ENCODE results near the gene TFEB. TPM values are rescaled to one million over a fixed set of nuclear protein-coding genes. Genes with fewer than 3 reads are reported as not detected.

The TFEB gene
- total and polyA plus RNA-seq, 10 of the 15 experiments (the other 5 are each of a cell fraction or from before 2014, with no cell fraction given), result 0.84 to 108 (median 60.8) TPM

DNA sequence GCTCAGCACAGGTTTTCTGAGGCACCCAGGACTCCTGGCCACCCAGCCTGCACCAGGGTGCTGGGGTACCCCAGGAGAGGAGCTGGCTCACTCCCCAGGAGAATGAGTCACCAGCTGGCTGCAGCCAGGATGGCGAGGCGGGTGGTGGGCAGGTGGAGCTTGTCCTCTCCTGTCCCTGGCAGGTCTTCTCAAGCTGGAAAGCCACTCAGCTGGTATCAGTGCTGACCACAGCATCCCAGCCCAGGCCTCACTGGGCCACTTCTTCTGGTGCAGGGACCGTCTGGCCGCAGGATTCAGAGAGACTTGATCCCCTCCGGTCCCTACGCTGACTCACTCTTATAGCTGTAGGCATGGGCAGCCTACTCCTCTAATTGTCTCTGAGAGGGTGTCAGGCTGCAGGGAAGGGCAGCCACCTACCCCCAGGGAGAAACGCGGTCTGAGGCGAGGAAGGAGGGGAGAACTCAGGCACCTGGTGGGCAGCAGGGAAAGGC lies 22.2 kb downstream of the TFEB start (continued):
- no peak for TF ChIP-seq NRF1 (conservative IDR thresholded peaks at IDR 0.05; ENCODE audit: low read depth, low read length)

DNA sequence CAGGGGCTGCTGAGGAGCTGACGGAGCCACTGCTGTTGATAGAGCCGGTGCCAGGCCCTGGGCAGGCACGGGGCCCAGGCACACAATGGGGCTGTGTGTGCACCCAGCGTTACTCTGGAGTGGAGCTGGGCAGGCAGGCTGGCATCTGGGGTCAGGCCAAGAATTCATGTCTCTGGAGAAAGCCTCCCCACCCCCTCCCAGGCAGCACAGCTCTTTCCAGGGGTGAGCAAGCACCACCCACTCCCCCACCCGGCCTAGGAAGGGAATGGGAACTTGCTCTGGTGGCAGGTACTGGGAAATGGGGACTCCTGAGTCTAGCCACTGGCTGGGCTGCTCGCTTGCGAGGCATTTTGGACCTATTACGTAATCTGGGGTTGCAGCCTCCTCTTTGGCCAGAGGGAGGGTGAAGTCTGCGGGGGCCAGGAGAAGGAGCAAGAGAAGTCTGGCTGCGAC lies 22.7 kb downstream of the TFEB start:
- Histone ChIP-seq H3K79me2 (ENCODE audit: control insufficient read depth, insufficient read depth, low read length) (peaks cover 88% of the 10 kb centered on the region), H3K4me2 (ENCODE audit: control insufficient read depth, insufficient read depth) (peak overlapping the region; percentile 76; the same call in 1 of the 2 replicates), H3K27ac (ENCODE audit: control insufficient read depth, insufficient read depth) (peak overlapping the region; percentile 84), H3K9ac (ENCODE audit: control insufficient read depth, insufficient read depth, low read length) (no peak overlapping the region; the same call in 1 of the 2 replicates), H3K4me3 (no peak overlapping the region), H3K27me3 (replicated peaks in 1 of 2; ENCODE audit: control insufficient read depth in 2 of 2, insufficient read depth in 2 of 2, low read length in 1 of 2) (no peaks in the 10 kb centered on the region), H3K4me1 (ENCODE audit: control insufficient read depth, insufficient read depth, low read length) (peaks cover 63% of the 10 kb centered on the region), H4K20me1 (ENCODE audit: control insufficient read depth, insufficient read depth) (no peaks in the 10 kb centered on the region), H3K36me3 (ENCODE audit: control insufficient read depth in 2 of 2, insufficient read depth in 2 of 2, low read length in 1 of 2) (peaks cover 10 to 19% of the 10 kb centered on the region in 2 experiments), H3K9me3 (replicated peaks; ENCODE audit: control insufficient read depth, insufficient read depth, low read length) (no peaks in the 10 kb centered on the region), H2AFZ (ENCODE audit: control insufficient read depth, low read depth, low read length) (no peak overlapping the region)
- WGBS (ENCODE audit: insufficient coverage, insufficient replicate concordance, low lambda C conversion rate, missing lambda C conversion rate), result 64% methylated on average over 9 of the region's 10 CpGs
- in situ Hi-C loops (cut with MboI), result no loop called here
- CTCF ChIA-PET, result interaction anchor here (0.9 to 5.7 kb wide), 5 partner anchors 8 to 74 kb away, joined by 4 to 42 read pairs (median 8); partner anchors contain the start of gene TFEB
- intact Hi-C loops (cut with micrococcal nuclease; ENCODE audit: unreplicated experiment), result no loop called here
- POLR2A ChIA-PET, result interaction anchor here (1.9 to 13.0 kb wide), 2 partner anchors 8 to 19 kb away, joined by 13 to 293 read pairs; partner anchors contain the start of gene TFEB
- ATAC-seq, result no peak
- no peak for DNase-seq (ENCODE audit: low read depth, low spot score)
- RAD21 ChIA-PET (ENCODE audit: unreplicated experiment), result interaction anchor here (3.8 to 14.4 kb wide), 3 partner anchors 6 to 18 kb away, joined by 17 to 300 read pairs (median 185); no protein-coding TSS in a partner anchor
- TF ChIP-seq BRCA1 (IDR thresholded peaks at IDR 0.05; ENCODE audit: low read depth, low read length) (no peak), POLR2A (IDR thresholded peaks at IDR 0.05; ENCODE audit: low read depth, low read length) (peak; percentile 7; the same call in 1 of the 2 replicates)
- FAIRE-seq, result no peak
- SMC1A ChIA-PET (ENCODE audit: uncharacterized antibody, unreplicated experiment), result interaction anchor here (1.6 to 1.9 kb wide), 3 partner anchors 10 to 28 kb away, joined by 3 to 22 read pairs (median 9); no protein-coding TSS in a partner anchor
- BruUV-seq (replicated peaks), result no TSS peak

DNA sequence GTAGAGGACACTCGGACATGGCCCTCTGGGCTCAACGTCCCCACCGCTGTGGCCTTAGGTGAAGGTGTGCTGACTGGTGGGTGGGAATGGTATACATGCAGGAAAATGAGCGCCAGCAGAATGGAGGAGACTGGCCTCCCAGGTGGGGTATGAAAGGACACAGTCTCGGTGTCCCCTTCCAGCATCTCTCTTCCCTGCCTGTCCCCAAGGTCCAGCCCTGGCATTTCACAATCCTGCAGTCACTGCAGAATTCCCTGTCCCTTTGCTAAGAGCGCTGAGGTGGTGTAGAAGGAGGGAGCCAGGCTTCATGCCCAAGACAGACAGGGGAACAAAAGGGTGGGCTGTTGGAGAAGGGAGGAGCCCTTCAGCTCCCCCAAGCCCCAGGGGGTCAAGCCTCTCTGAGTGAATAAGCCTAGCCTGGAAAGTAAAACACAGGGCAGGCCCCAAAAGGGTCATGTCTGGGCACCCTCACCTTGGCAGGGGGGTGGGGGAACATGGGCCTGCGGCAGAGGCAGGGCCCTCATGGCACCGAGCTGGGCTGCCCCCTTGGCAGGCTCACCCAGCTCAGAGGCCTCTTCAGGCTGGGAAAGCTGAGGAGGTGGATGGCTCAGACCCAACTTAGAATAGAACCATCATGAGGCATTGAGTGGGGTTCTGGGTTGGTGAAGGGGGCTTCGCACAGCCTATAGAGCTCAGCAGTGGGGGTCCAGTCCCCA lies 23.9 kb downstream of the TFEB start:
- Histone ChIP-seq H3K9ac (ENCODE audit: control insufficient read depth, insufficient read depth, low read length) (no peak overlapping the region), H3K36me3 (ENCODE audit: control insufficient read depth in 2 of 2, insufficient read depth in 2 of 2, low read length in 1 of 2) (peaks cover 10 to 18% of the 10 kb centered on the region in 2 experiments), H4K20me1 (ENCODE audit: control insufficient read depth, insufficient read depth) (no peaks in the 10 kb centered on the region), H3K4me1 (ENCODE audit: control insufficient read depth, insufficient read depth, low read length) (peaks cover 63% of the 10 kb centered on the region), H3K4me3 (no peak overlapping the region), H3K79me2 (ENCODE audit: control insufficient read depth, insufficient read depth, low read length) (peaks cover 88% of the 10 kb centered on the region), H3K4me2 (ENCODE audit: control insufficient read depth, insufficient read depth) (no peak overlapping the region), H3K27me3 (replicated peaks in 1 of 2; ENCODE audit: control insufficient read depth in 2 of 2, insufficient read depth in 2 of 2, low read length in 1 of 2) (no peaks in the 10 kb centered on the region), H3K27ac (ENCODE audit: control insufficient read depth, insufficient read depth) (no peak overlapping the region), H2AFZ (ENCODE audit: control insufficient read depth, low read depth, low read length) (no peak overlapping the region), H3K9me3 (replicated peaks; ENCODE audit: control insufficient read depth, insufficient read depth, low read length) (no peaks in the 10 kb centered on the region)
- FAIRE-seq (no peak), DNase-seq (ENCODE audit: low read depth, low spot score) (no peak), ATAC-seq (no peak)
- no TSS peak for BruUV-seq (replicated peaks)
- ChIA-PET POLR2A (no interaction called here), RAD21 (ENCODE audit: unreplicated experiment) (interaction anchor here (1.2 to 14.4 kb wide), 3 partner anchors 9 to 20 kb away, joined by 4 to 300 read pairs (median 17); no protein-coding TSS in a partner anchor), CTCF (no interaction called here), SMC1A (ENCODE audit: uncharacterized antibody, unreplicated experiment) (interaction anchor here (1.8 kb wide), 1 partner anchor 11 kb away, joined by 6 read pairs; no protein-coding TSS in a partner anchor)
- TF ChIP-seq POLR2A (IDR thresholded peaks at IDR 0.05; ENCODE audit: low read depth, low read length), result peak; percentile 34; the same call in 1 of the 2 replicates
- TF ChIP-seq GATAD2B (conservative IDR thresholded peaks at IDR 0.05; ENCODE audit: low read depth), result no peak
- TF ChIP-seq, protein P1, sequence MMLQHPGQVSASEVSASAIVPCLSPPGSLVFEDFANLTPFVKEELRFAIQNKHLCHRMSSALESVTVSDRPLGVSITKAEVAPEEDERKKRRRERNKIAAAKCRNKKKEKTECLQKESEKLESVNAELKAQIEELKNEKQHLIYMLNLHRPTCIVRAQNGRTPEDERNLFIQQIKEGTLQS (IDR thresholded peaks at IDR 0.05; ENCODE audit: borderline replicate concordance, extremely low read depth, low read depth, low read length), result no peak
- in situ Hi-C loops (cut with MboI) (no loop called here), intact Hi-C loops (cut with micrococcal nuclease; ENCODE audit: unreplicated experiment) (no loop called here)
- 90% methylated on average over 9 of the region's 9 CpGs for WGBS (ENCODE audit: insufficient coverage, insufficient replicate concordance, low lambda C conversion rate, missing lambda C conversion rate)

All from GM12878 (cell line).